A204.1 (cell line): Measurements from ENCODE around the gene ZNF207.
"Not testable (repeated sequence)": the region's sequence is repeated elsewhere in the genome, so short reads cannot be mapped to it uniquely, and the experiment has no call there.

Source experiments
- FAIRE-seq: peaks from 2 replicates; lab custom pipeline; 2012; peaks lifted over from hg19 to GRCh38; lab: Jason Lieb, UNC

Gene ZNF207

DNA sequence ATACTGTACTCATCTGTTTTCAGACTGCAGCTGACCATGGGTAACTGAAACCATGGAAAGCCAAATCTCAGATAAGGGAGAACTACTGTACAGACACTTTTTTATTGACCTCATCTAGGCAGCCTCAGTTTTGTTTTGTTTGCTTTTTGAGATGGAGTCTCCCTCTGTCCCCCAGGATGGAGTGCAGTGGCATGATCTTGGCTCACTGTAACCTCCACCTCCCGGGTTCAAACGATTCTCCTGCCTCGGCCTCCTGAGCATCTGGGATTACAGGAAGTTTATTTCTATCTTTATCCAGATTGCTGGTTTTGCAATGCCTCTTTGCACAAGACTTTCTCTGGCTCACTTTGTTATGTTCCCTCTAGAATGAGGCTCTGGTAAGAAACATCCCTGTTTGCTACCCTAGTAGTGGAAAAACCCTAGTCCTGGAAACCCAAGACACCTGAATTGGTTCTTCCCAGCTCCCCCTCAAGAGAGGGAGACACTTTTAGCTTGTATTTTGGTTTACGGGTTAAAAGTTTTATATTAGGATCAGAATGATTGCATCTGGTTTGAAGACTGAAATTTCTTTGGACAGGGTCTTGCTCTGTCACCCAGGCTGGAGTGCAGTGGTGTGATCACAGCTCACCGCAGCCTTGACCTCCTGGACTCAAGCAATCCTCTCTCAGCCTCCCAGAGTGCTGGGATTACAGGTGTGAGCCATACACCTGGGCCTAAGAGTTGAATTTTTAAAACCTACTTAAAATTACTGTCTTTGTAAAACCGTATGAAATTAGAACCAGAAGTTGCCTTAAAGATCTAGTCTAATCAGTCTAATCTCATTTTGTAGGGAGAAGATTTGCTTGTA, 38.9 kb downstream of the ZNF207 start:
- FAIRE-seq, result no peak

DNA sequence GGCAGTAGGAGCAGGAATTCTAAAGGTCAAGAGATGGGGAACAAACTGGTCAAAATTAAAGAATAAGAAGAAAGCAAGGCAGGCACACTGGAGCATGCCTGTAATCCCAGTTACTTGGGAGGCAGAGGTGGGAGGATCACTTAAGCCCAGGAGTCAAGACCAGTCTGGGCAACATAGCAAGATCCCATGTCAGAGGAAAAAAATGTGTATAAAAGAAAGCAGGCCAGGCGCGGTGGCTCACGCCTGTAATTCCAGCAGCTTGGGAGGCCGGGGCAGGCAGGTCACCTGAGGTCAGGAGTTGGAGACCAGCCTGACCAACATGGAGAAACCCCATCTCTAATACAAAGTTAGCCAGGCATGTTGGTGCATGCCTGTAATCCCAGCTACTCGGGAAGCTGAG, 43.9 kb downstream of the ZNF207 start:
- FAIRE-seq, result no peak

DNA sequence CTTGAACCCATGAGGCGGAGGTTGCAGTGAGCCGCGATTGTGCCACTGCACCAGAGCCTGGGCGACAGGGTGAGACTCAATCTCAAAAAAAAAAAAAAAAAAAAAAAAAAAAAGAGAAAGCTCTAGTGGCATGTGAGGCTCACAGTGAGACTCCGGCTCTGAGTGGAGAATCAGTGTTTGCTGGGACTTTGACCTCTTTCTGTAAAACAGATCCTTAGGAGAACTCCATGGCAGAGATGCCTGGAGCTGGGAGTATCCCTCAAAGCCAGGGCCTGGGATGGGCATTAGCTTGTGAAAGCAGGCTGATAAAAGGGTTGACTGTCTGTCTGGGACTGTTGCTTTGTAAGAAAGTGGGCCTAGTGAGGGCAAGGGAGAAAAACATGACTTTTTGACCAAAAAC, 46.4 kb downstream of the ZNF207 start:
- FAIRE-seq, result no peak

DNA sequence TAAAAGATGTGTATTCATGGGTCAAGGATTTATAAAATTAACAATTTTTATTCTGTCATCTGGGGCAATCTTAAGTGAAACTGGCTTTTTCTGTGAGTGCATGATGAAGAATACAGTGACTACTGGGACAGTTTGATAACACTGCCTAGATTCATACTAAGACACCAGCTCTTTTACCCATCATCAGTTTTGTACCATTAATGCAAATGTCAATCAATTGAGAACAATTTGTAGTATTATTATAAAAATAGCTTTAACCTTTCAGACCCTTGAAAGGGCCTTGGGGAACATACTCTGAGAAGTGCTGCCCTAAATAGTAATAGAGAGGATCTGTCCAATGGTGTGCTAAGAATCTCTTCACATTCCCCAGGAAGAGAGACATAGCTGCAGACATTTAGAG, 49.0 kb downstream of the ZNF207 start:
- no peak for FAIRE-seq

DNA sequence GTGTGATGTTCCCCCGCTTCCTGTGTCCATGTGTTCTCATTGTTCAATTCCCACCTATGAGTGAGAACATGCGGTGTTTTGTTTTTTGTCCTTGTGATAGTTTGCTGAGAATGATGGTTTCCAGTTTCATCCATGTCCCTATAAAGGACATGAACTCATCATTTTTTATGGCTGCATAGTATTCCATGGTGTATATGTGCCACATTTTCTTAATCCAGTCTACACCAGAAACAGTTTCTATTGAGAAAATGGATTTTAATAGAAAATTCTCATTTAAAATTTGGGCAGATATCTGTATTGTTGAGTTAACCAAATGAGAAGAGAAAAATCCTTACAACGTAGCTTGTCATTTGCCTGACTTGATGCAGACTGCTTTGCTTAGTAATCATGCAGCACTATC, 60.1 kb downstream of the ZNF207 start:
- FAIRE-seq, result not testable (repeated sequence)

DNA sequence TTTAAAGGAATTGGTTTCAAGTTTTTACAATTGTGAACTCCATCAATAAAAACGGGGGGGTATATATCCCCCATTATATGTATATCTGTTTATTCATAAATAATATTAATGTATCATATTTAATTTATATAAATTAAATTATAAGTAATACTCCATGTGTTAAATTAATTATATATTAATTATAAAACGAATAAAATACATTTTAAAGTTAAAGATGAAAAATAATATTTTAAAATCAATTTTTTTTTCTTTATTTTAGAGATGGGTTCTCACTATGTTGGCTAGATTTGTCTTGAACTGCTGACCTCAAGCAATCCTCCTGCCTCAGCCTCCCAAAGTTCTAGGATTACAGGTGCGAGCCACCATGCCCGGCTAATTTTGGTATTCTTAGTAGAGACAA, 76.9 kb downstream of the ZNF207 start:
- FAIRE-seq, result peak; percentile 94

DNA sequence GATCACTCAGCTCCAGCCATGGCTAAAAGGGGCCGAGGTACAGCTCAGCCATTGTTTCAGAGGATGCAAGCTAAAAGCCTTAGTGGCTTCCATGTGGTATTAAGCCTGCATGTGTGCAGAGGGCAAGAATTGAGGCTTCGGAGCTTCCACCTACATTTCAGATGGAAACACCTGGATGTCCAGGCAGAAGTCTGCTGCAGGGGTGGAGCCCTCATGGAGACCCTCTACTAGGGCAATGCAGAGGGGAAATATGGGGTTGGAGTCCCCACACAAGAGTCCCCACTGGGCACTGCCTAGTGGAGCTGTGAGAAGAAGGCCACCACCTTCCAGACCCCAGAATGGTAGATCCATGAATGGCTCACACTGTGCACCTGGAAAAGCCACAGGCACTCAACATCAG, 79.6 kb downstream of the ZNF207 start:
- FAIRE-seq, result no peak
